ENCODE data around the gene SORCS3.

GRCh38 chr10:104881740-104882139 lies 240.7 kb downstream of the SORCS3 start:
- no peak for TF ChIP-seq POLR2A (IDR thresholded peaks at IDR 0.05)
- TF ChIP-seq, protein P1, sequence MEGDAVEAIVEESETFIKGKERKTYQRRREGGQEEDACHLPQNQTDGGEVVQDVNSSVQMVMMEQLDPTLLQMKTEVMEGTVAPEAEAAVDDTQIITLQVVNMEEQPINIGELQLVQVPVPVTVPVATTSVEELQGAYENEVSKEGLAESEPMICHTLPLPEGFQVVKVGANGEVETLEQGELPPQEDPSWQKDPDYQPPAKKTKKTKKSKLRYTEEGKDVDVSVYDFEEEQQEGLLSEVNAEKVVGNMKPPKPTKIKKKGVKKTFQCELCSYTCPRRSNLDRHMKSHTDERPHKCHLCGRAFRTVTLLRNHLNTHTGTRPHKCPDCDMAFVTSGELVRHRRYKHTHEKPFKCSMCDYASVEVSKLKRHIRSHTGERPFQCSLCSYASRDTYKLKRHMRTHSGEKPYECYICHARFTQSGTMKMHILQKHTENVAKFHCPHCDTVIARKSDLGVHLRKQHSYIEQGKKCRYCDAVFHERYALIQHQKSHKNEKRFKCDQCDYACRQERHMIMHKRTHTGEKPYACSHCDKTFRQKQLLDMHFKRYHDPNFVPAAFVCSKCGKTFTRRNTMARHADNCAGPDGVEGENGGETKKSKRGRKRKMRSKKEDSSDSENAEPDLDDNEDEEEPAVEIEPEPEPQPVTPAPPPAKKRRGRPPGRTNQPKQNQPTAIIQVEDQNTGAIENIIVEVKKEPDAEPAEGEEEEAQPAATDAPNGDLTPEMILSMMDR (IDR thresholded peaks at IDR 0.05), result no peak

Measured in esophagus squamous epithelium (tissue), 4 donors.